Fibroblast of skin of scalp (primary cell): Measurements from ENCODE around the gene UGT1A8.
A peak's percentile ranks its signal among the peaks of the same experiment; 100 is the strongest.
"Not testable (repeated sequence)": the region's sequence is repeated elsewhere in the genome, so short reads cannot be mapped to it uniquely, and the experiment has no call there.

ENCODE experiments used
- DNase-seq: peaks from one replicate; pipeline ENCODE4 v3.0.0-alpha.2; 2013

Gene UGT1A8

GRCh38 chr2:233643128-233643527, 25.7 kb downstream of the UGT1A8 start:
- DNase-seq: no peak

- DNase-seq: not testable (repeated sequence)
Measured at GRCh38 chr2:233646033-233646432, 28.6 kb downstream of the UGT1A8 start.

- DNase-seq: no peak
Measured at GRCh38 chr2:233650981-233651380, 33.5 kb downstream of the UGT1A8 start.

- no peak for DNase-seq
Measured at GRCh38 chr2:233651430-233651829, 34.0 kb downstream of the UGT1A8 start.

- DNase-seq: no peak
Measured at GRCh38 chr2:233654501-233654900, 37.1 kb downstream of the UGT1A8 start.

GRCh38 chr2:233655043-233655442, 37.6 kb downstream of the UGT1A8 start:
- no peak for DNase-seq

GRCh38 chr2:233655943-233656342, 38.5 kb downstream of the UGT1A8 start:
- DNase-seq: not testable (repeated sequence)

GRCh38 chr2:233656443-233656842, 39.0 kb downstream of the UGT1A8 start:
- DNase-seq: no peak

GRCh38 chr2:233658610-233659009, 41.2 kb downstream of the UGT1A8 start:
- DNase-seq: no peak

GRCh38 chr2:233663911-233664310, 46.5 kb downstream of the UGT1A8 start:
- DNase-seq: no peak

- DNase-seq: no peak
Measured at GRCh38 chr2:233668605-233669260, 51.3 kb downstream of the UGT1A8 start.

- DNase-seq: no peak
Measured at GRCh38 chr2:233671290-233672161, 54.1 kb downstream of the UGT1A8 start, which contains the start of gene UGT1A9. Gene UGT1A9 (plus strand): TSS chr2:233671898. CDS start chr2:233671935, 37 bp downstream.

GRCh38 chr2:233672886-233673285, 55.5 kb downstream of the UGT1A8 start:
- DNase-seq: no peak

- DNase-seq: no peak
Measured at GRCh38 chr2:233673896-233674295, 56.5 kb downstream of the UGT1A8 start.

- no peak for DNase-seq
Measured at GRCh38 chr2:233674314-233674713, 56.9 kb downstream of the UGT1A8 start.

- no peak for DNase-seq
Measured at GRCh38 chr2:233674995-233675394, 57.6 kb downstream of the UGT1A8 start.

GRCh38 chr2:233676046-233676445, 58.6 kb downstream of the UGT1A8 start:
- peak; percentile 64 for DNase-seq

- DNase-seq: no peak
Measured at GRCh38 chr2:233679196-233679595, 61.8 kb downstream of the UGT1A8 start.

GRCh38 chr2:233680361-233681045, 63.1 kb downstream of the UGT1A8 start:
- no peak for DNase-seq

- DNase-seq: no peak
Measured at GRCh38 chr2:233681521-233682099, 64.2 kb downstream of the UGT1A8 start, which contains the start of gene UGT1A7. Gene UGT1A7 (plus strand): TSS chr2:233681901. CDS start chr2:233681938, 37 bp downstream.

- DNase-seq: no peak
Measured at GRCh38 chr2:233684640-233685039, 67.2 kb downstream of the UGT1A8 start.

GRCh38 chr2:233686928-233687327, 69.5 kb downstream of the UGT1A8 start:
- DNase-seq: no peak

- DNase-seq: no peak
Measured at GRCh38 chr2:233688341-233688740, 70.9 kb downstream of the UGT1A8 start.
